DOHH2 (cell line): ENCODE results near the gene NOM1.

Experiments used
- H3F3A ChIP-seq: fragments of 200-600 bp; sonication (generic), shearing (Covaris generic); 2 replicates; pipeline ENCODE4 v1.6.0; 2016; ENCODE audit warnings: antibody characterized with exemption, mild to moderate bottlenecking; ENCODE audit not compliant: control insufficient read depth, insufficient read depth
- H3K27ac ChIP-seq: fragments of 200-600 bp; sonication (generic); 2 replicates; pipeline ENCODE4 v1.5.1; 2014; ENCODE audit warnings: low read depth, mild to moderate bottlenecking, low read length, moderate library complexity
- H3K27me3 ChIP-seq: fragments of 200-600 bp; sonication (generic); 2 replicates; pipeline ENCODE4 v1.6.1; 2014; ENCODE audit warnings: mild to moderate bottlenecking, low read length, mixed read lengths; ENCODE audit not compliant: control insufficient read depth
- H3K36me3 ChIP-seq: fragments of 200-600 bp; sonication (generic); 2 replicates; pipeline ENCODE4 v1.6.1; 2014; ENCODE audit warnings: mild to moderate bottlenecking, low read length, moderate library complexity, mixed read lengths; ENCODE audit not compliant: control insufficient read depth
- H3K4me1 ChIP-seq: fragments of 200-600 bp; sonication (generic); 2 replicates; pipeline ENCODE4 v1.6.1; 2014; ENCODE audit warnings: mild to moderate bottlenecking, low read length, mixed read lengths; ENCODE audit not compliant: control insufficient read depth
- H3K4me2 ChIP-seq: fragments of 200-600 bp; sonication (generic); 2 replicates; pipeline ENCODE4 v1.6.0; 2014; ENCODE audit warnings: mild to moderate bottlenecking, low read length, moderate library complexity
- H3K4me3 ChIP-seq: fragments of 200-600 bp; sonication (generic); 2 replicates; pipeline ENCODE4 v1.5.1; 2014; ENCODE audit warnings: mild to moderate bottlenecking, low read length, mixed read lengths
- H3K79me2 ChIP-seq: fragments of 200-600 bp; sonication (generic); 2 replicates; pipeline ENCODE4 v1.6.1; 2014; ENCODE audit warnings: mild to moderate bottlenecking, low read length, mixed read lengths; ENCODE audit not compliant: control insufficient read depth
- H3K9me2 ChIP-seq: fragments of 200-600 bp; sonication (generic); replicated peaks from 2 replicates; pipeline ENCODE4 v1.6.1; 2014; ENCODE audit warnings: mild to moderate bottlenecking, low read length, mixed read lengths; ENCODE audit not compliant: control insufficient read depth
- H3K9me3 ChIP-seq: fragments of 200-600 bp; sonication (generic); 2 replicates; pipeline ENCODE4 v1.6.1; 2014; ENCODE audit warnings: antibody characterized with exemption, low read length, mixed read lengths; ENCODE audit not compliant: control insufficient read depth, insufficient read depth
- H4K20me1 ChIP-seq: fragments of 200-600 bp; sonication (generic); 2 replicates; pipeline ENCODE4 v1.6.0; 2014; ENCODE audit warnings: low read depth, mild to moderate bottlenecking, antibody characterized with exemption, low read length, moderate library complexity; ENCODE audit not compliant: control insufficient read depth, insufficient read depth
- CTCF ChIP-seq: fragments of 200-600 bp; sonication (generic); IDR thresholded peaks from one replicate; pipeline ENCODE4 v1.5.1; 2014; ENCODE audit warnings: antibody characterized with exemption, mild to moderate bottlenecking, low read depth, low read length; ENCODE audit not compliant: poor library complexity, severe bottlenecking
- EZH2phosphoT487 ChIP-seq: fragments of 200-600 bp; sonication (generic); IDR thresholded peaks from 2 replicates; pipeline ENCODE4 v1.6.1; 2017; ENCODE audit warnings: borderline replicate concordance, mild to moderate bottlenecking, antibody characterized with exemption, low read length, moderate library complexity, mixed read lengths

Gene NOM1

GRCh38 chr7:157000741-157001653 is 51.5 kb downstream of the NOM1 start:
- H3K79me2 ChIP-seq = no peaks in the 10 kb centered on the region
- H3K9me3 ChIP-seq = no peaks in the 10 kb centered on the region
- no peak overlapping the region for H3K4me2 ChIP-seq
- H4K20me1 ChIP-seq = no peaks in the 10 kb centered on the region
- H3K36me3 ChIP-seq = no peaks in the 10 kb centered on the region
- no peaks in the 10 kb centered on the region for H3F3A ChIP-seq
- peaks cover 16% of the 10 kb centered on the region for H3K4me1 ChIP-seq
- H3K27ac ChIP-seq = no peak overlapping the region
- H3K9me2 ChIP-seq = no peaks in the 10 kb centered on the region
- no peak overlapping the region for H3K4me3 ChIP-seq
- TF ChIP-seq CTCF (no peak), EZH2phosphoT487 (peak; percentile 66; the same call in 1 of the 2 replicates)
- peaks cover 50% of the 10 kb centered on the region for H3K27me3 ChIP-seq

- Histone ChIP-seq H3K9me2 (no peaks in the 10 kb centered on the region), H3K4me2 (no peak overlapping the region), H3K27me3 (peaks cover 44% of the 10 kb centered on the region), H3F3A (no peaks in the 10 kb centered on the region), H3K4me1 (peaks cover 9% of the 10 kb centered on the region), H4K20me1 (no peaks in the 10 kb centered on the region; the same call in 1 of the 2 replicates), H3K36me3 (no peaks in the 10 kb centered on the region), H3K79me2 (no peaks in the 10 kb centered on the region), H3K9me3 (no peaks in the 10 kb centered on the region), H3K27ac (no peak overlapping the region), H3K4me3 (no peak overlapping the region)
- 0 out of 2 replicates have a peak, but pooled peaks have one; percentile 7 for TF ChIP-seq EZH2phosphoT487
- TF ChIP-seq CTCF = no peak
Measured at GRCh38 chr7:157001920-157002818, 52.7 kb downstream of the NOM1 start.

GRCh38 chr7:157002819-157003421 is 53.4 kb downstream of the NOM1 start:
- TF ChIP-seq EZH2phosphoT487 (no peak), CTCF (no peak)
- H3K36me3 ChIP-seq = no peaks in the 10 kb centered on the region
- no peak overlapping the region for H3K4me2 ChIP-seq
- peaks cover 48% of the 10 kb centered on the region for H3K27me3 ChIP-seq
- H4K20me1 ChIP-seq = no peaks in the 10 kb centered on the region; the same call in 1 of the 2 replicates
- H3K4me3 ChIP-seq = no peak overlapping the region
- no peaks in the 10 kb centered on the region for H3K9me3 ChIP-seq
- no peaks in the 10 kb centered on the region for H3K9me2 ChIP-seq
- no peaks in the 10 kb centered on the region for H3F3A ChIP-seq
- no peaks in the 10 kb centered on the region for H3K79me2 ChIP-seq
- peaks cover 1% of the 10 kb centered on the region; the same call in 1 of the 2 replicates for H3K4me1 ChIP-seq
- no peak overlapping the region for H3K27ac ChIP-seq
